PC-3 (cell line): ENCODE measurements around the gene LMO2.

Experiments
- CTCF ChIP-seq: fragments of 300-600 bp; sonication (generic); conservative IDR thresholded peaks from 2 replicates; pipeline ENCODE4 v1.5.1; 2017; ENCODE audit warnings: antibody characterized with exemption, low read depth, mild to moderate bottlenecking, low read length
- EZH2 ChIP-seq: fragments of 300-600 bp; sonication (generic); IDR thresholded peaks from one replicate; pipeline ENCODE4 v1.6.1; 2017; ENCODE audit warnings: antibody characterized with exemption, mild to moderate bottlenecking, low read length; ENCODE audit not compliant: unreplicated experiment

- TF ChIP-seq CTCF (no peak), EZH2 (no peak)
Measured at GRCh38 chr11:33869481-33870422, 22.1 kb downstream of the LMO2 start.
